ENCODE results near the gene OR6Q1.

Gene OR6Q1

GRCh38 chr11:58028687-58029411 is 1.9 kb upstream of the OR6Q1 start:
- H4K20me1 ChIP-seq (ENCODE audit: control insufficient read depth, insufficient read depth, low read depth, low read length) = no peaks in the 10 kb centered on the region
- H3F3A ChIP-seq (ENCODE audit: control insufficient read depth, insufficient read depth) = no peaks in the 10 kb centered on the region
- no peaks in the 10 kb centered on the region for H3K79me2 ChIP-seq (ENCODE audit: control insufficient read depth, low read length)
- TF ChIP-seq, protein P1, sequence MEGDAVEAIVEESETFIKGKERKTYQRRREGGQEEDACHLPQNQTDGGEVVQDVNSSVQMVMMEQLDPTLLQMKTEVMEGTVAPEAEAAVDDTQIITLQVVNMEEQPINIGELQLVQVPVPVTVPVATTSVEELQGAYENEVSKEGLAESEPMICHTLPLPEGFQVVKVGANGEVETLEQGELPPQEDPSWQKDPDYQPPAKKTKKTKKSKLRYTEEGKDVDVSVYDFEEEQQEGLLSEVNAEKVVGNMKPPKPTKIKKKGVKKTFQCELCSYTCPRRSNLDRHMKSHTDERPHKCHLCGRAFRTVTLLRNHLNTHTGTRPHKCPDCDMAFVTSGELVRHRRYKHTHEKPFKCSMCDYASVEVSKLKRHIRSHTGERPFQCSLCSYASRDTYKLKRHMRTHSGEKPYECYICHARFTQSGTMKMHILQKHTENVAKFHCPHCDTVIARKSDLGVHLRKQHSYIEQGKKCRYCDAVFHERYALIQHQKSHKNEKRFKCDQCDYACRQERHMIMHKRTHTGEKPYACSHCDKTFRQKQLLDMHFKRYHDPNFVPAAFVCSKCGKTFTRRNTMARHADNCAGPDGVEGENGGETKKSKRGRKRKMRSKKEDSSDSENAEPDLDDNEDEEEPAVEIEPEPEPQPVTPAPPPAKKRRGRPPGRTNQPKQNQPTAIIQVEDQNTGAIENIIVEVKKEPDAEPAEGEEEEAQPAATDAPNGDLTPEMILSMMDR (IDR thresholded peaks at IDR 0.05; ENCODE audit: low read depth, low read length, poor library complexity, severe bottlenecking) = no peak
- no peak for TF ChIP-seq EZH2phosphoT487 (IDR thresholded peaks at IDR 0.05; ENCODE audit: borderline replicate concordance, low read length)
- no peaks in the 10 kb centered on the region for H3K36me3 ChIP-seq (ENCODE audit: control insufficient read depth, low read length)
- no peaks in the 10 kb centered on the region for H3K9me3 ChIP-seq (ENCODE audit: control insufficient read depth, insufficient read depth, low read length)
- no peak overlapping the region for H3K4me2 ChIP-seq (ENCODE audit: low read length)
- no peaks in the 10 kb centered on the region for H3K9me2 ChIP-seq (replicated peaks; ENCODE audit: control insufficient read depth, low read length)
- H3K4me1 ChIP-seq (ENCODE audit: control insufficient read depth, low read length) = no peaks in the 10 kb centered on the region
- H3K4me3 ChIP-seq (ENCODE audit: low read length) = no peak overlapping the region
- no peaks in the 10 kb centered on the region for H3K27me3 ChIP-seq (ENCODE audit: control insufficient read depth, low read length)
- no peak overlapping the region for H3K27ac ChIP-seq (ENCODE audit: low read depth, low read length)

DNA sequence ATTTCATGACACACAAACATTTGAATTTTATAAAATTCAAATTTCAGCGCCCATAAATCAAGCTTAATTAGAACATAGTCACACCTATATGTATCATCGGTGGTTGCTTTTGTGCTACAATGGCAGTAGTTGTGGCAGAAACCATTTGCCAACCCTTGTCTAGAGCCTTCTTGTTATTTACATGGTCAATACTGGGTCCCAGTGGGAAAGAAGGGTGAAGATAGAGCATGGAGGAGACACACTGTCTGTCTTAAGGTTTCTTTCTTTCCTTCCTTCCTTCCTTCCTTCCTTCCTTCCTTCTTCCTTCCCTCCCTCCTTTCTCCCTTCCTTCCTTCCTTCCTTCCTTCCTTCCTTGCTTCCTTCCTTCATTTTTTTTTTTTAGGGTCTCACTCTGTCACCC is 3.7 kb downstream of the OR6Q1 start:
- Histone ChIP-seq H3K4me3 (ENCODE audit: low read length) (no peak overlapping the region), H3K4me1 (ENCODE audit: control insufficient read depth, low read length) (no peaks in the 10 kb centered on the region), H3K79me2 (ENCODE audit: control insufficient read depth, low read length) (no peaks in the 10 kb centered on the region), H3K27ac (ENCODE audit: low read depth, low read length) (no peak overlapping the region), H3K36me3 (ENCODE audit: control insufficient read depth, low read length) (no peaks in the 10 kb centered on the region), H3F3A (ENCODE audit: control insufficient read depth, insufficient read depth) (no peaks in the 10 kb centered on the region), H4K20me1 (ENCODE audit: control insufficient read depth, insufficient read depth, low read depth, low read length) (no peaks in the 10 kb centered on the region), H3K9me2 (replicated peaks; ENCODE audit: control insufficient read depth, low read length) (no peaks in the 10 kb centered on the region), H3K4me2 (ENCODE audit: low read length) (no peak overlapping the region), H3K9me3 (ENCODE audit: control insufficient read depth, insufficient read depth, low read length) (no peaks in the 10 kb centered on the region), H3K27me3 (ENCODE audit: control insufficient read depth, low read length) (no peaks in the 10 kb centered on the region)
- no peak for TF ChIP-seq EZH2phosphoT487 (IDR thresholded peaks at IDR 0.05; ENCODE audit: borderline replicate concordance, low read length)
- TF ChIP-seq, protein P1 (IDR thresholded peaks at IDR 0.05; ENCODE audit: low read depth, low read length, poor library complexity, severe bottlenecking) = no peak

DNA sequence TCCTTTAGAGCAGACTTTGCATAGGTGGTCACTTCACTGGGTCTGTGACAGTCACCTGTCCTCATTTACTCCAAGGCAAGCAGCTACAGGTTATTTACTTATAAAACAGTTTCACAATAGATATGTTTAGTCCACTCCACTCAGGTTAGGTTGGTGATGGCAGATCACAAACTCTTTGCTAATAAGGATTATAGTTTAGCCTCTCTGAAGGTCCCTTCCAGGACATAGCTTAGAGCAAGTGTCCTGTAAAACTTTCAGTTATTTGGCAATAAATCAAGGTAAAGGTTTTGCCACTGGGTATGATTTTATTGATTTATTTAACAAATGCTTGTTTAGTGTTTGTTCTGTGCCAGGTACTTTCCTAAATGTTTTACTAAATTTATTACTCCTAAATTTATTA is 8.8 kb downstream of the OR6Q1 start:
- H4K20me1 ChIP-seq (ENCODE audit: control insufficient read depth, insufficient read depth, low read depth, low read length) = no peaks in the 10 kb centered on the region
- no peaks in the 10 kb centered on the region for H3K36me3 ChIP-seq (ENCODE audit: control insufficient read depth, low read length)

More for the DNA sequence above, 8.8 kb downstream of the OR6Q1 start:
- no peaks in the 10 kb centered on the region for H3F3A ChIP-seq (ENCODE audit: control insufficient read depth, insufficient read depth)
- H3K79me2 ChIP-seq (ENCODE audit: control insufficient read depth, low read length) = no peaks in the 10 kb centered on the region
- no peak overlapping the region for H3K4me3 ChIP-seq (ENCODE audit: low read length)
- H3K27me3 ChIP-seq (ENCODE audit: control insufficient read depth, low read length) = no peaks in the 10 kb centered on the region
- no peaks in the 10 kb centered on the region for H3K4me1 ChIP-seq (ENCODE audit: control insufficient read depth, low read length)
- no peak overlapping the region for H3K4me2 ChIP-seq (ENCODE audit: low read length)
- no peak overlapping the region for H3K27ac ChIP-seq (ENCODE audit: low read depth, low read length)
- TF ChIP-seq EZH2phosphoT487 (IDR thresholded peaks at IDR 0.05; ENCODE audit: borderline replicate concordance, low read length) = no peak
- TF ChIP-seq, protein P1 (IDR thresholded peaks at IDR 0.05; ENCODE audit: low read depth, low read length, poor library complexity, severe bottlenecking) = no peak
- H3K9me3 ChIP-seq (ENCODE audit: control insufficient read depth, insufficient read depth, low read length) = no peaks in the 10 kb centered on the region
- no peaks in the 10 kb centered on the region for H3K9me2 ChIP-seq (replicated peaks; ENCODE audit: control insufficient read depth, low read length)

Measured in DOHH2 (cell line).